ENCODE data around the gene SF3A2.

The SF3A2 gene

GRCh38 chr19:2240881-2241760, 4.5 kb downstream of the SF3A2 start:
- no peak for DNase-seq (ENCODE audit: low spot score)

- no peak for DNase-seq (ENCODE audit: low spot score)
Measured at GRCh38 chr19:2242092-2242537, 5.5 kb downstream of the SF3A2 start.

GRCh38 chr19:2242816-2243215, 6.2 kb downstream of the SF3A2 start:
- DNase-seq (ENCODE audit: low spot score), result no peak

GRCh38 chr19:2243274-2244124, 6.9 kb downstream of the SF3A2 start:
- no peak for DNase-seq (ENCODE audit: low spot score)

GRCh38 chr19:2244125-2244411, 7.4 kb downstream of the SF3A2 start:
- no peak for DNase-seq (ENCODE audit: low spot score)

- DNase-seq (ENCODE audit: low spot score), result no peak
Measured at GRCh38 chr19:2244486-2244885, 7.9 kb downstream of the SF3A2 start.

- DNase-seq (ENCODE audit: low spot score), result no peak
Measured at GRCh38 chr19:2245273-2245672, 8.6 kb downstream of the SF3A2 start.

- no peak for DNase-seq (ENCODE audit: low spot score)
Measured at GRCh38 chr19:2246014-2246620, 9.5 kb downstream of the SF3A2 start.

GRCh38 chr19:2246801-2247361, 10.3 kb downstream of the SF3A2 start:
- DNase-seq (ENCODE audit: low spot score), result peak; percentile 89

GRCh38 chr19:2247433-2248101, 10.9 kb downstream of the SF3A2 start:
- DNase-seq (ENCODE audit: low spot score), result no peak

- no peak for DNase-seq (ENCODE audit: low spot score)
Measured at GRCh38 chr19:2248136-2249009, 11.7 kb downstream of the SF3A2 start.

GRCh38 chr19:2249010-2249866, 12.6 kb downstream of the SF3A2 start, which contains the start of gene AMH:
TSS of gene AMH (plus strand) at chr19:2249323. CDS start at chr19:2249333, 10 bp downstream.
- no peak for DNase-seq (ENCODE audit: low spot score)

GRCh38 chr19:2249880-2250765, 13.5 kb downstream of the SF3A2 start:
- no peak for DNase-seq (ENCODE audit: low spot score)

- no peak for DNase-seq (ENCODE audit: low spot score)
Measured at GRCh38 chr19:2250766-2251105, 14.1 kb downstream of the SF3A2 start.

- DNase-seq (ENCODE audit: low spot score), result no peak
Measured at GRCh38 chr19:2251106-2252054, 14.8 kb downstream of the SF3A2 start.

GRCh38 chr19:2252055-2252796, 15.6 kb downstream of the SF3A2 start:
- DNase-seq (ENCODE audit: low spot score), result peak; percentile 34

- DNase-seq (ENCODE audit: low spot score), result peak; percentile 31
Measured at GRCh38 chr19:2252797-2253105, 16.1 kb downstream of the SF3A2 start.
